ENCODE measurements around the gene KAT14.
"Not testable (repeated sequence)": the region's sequence is repeated elsewhere in the genome, so short reads cannot be mapped to it uniquely, and the experiment has no call there.

KAT14 gene

DNA sequence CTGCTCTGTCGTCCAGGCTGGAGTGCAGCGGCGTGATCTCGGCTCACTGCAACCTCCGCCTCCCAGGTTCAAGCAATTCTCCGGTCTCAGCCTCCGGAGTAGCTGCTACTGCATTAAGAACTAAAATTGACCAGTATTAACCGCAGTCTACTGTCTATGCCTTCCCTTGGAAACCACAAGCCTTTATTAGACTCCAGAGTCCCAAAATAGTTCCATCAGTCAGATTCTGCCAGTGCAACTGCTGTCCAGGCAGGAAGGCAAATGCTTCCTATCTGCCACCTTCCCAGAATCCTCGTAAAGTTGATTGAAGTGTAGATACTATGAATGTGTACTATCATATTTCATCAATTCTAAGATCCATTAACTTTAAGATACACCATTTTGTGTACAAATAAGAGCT is 16.7 kb downstream of the KAT14 start:
- no peak for DNase-seq (ENCODE audit: low read depth in 2 of 2)

DNA sequence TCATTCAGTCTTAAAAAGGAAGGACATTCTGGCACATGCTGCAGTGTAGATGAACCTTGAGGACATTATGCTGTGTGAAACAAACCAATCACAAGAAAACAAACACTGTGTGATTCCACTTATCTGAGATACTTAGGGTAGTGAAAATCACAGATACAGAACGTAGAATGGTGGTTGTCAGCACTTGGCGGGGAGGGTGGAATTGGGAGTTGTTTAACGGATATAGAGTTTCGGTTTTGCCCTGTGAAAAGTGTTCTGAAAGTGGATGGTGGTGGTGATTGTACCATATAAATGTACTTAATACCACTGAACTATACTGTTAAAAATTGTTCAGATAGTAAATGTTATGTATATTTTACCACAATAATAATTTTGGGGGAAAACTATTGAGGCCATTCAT is 18.4 kb downstream of the KAT14 start:
- DNase-seq (ENCODE audit: low read depth in 2 of 2) = no peak

DNA sequence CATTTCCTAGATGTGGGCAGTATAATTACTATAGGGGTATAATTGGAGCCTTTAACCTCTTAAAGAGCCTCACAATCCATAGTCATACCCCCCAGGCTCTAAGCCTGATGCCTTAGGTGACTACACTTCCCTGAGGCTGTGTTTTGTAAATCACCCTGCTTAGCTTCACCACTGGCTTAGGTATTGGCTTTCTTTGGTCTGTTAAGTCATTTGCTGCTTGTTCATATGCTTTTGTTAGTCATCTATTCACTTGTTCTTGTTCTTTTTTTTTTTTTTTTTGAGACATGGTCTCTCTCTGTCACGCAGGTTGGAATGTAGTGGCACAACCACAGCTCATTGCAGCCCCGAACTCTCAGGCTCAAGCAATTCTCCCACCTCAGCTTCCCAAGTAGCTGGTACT is 26.7 kb downstream of the KAT14 start:
- DNase-seq (ENCODE audit: low read depth in 2 of 2) = no peak

DNA sequence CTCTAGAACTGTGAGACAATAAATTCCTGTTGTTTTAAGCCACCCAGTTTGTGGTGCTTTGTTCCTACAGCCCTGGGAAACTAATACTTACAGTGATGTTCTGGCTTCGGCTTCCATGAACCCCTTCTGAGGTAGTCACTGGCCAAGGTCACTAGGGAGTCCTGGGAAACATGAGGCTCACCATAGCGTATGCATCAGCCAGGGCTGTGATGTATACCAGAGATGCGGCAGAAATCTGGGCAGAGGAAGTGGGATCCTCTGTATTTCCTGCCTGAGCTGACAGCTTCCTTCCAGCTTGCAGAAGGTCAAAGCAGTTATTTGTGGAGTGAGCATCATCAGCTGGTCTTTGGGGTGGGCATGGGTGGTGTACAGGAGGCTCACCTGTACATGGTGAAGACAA is 27.9 kb downstream of the KAT14 start:
- DNase-seq (ENCODE audit: low read depth in 2 of 2) = no peak

DNA sequence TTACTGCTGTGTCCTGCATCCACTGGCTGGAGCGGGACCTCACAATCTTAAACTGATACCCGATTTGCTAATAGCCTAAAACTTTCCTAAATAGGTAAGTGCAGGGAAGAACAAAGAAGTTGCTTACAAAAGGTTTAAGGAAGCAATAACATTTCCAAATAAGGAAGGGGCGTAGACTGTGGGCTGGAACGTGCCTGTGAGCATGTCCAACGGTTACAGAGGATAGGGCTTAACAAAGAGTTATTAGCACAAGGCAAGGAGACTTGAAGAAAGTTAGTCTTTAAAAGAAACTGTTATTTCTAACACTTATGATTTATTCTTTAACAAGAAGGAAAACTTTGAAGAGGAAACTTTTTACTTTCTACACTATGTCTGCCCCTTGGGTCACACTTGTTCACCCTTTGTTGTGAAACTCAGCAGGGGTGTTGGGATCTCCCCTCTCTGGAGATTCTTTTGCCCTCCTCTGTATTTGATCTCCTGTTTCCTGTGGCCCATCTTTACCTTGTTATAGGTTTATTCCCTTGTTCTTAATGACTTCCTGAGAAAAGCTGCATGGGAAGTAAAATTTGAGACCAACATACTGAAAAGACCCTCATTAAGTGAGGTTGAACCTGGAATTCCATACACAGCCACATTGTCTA is 28.7 kb downstream of the KAT14 start:
- DNase-seq (ENCODE audit: low read depth in 2 of 2) = no peak

DNA sequence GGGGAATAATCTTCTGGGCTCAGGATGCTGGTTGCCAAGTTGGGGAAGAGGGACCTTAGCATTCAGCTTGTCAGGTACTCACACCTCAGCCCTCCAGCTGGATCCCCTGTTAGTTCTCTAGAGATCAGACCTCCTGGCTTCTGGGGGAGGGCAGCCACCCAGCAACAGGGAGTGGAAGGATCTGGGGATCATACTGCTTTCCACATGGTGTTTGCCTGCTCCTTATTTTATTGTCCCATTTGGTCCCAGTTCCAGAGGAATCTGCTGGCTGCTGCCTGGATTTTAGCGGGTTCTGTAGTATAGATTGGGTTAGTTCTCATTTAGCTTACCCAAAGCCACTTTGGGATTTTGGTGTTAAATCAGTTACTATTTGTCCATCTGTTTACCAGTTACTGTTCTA is 29.3 kb downstream of the KAT14 start:
- DNase-seq (ENCODE audit: low read depth in 2 of 2) = no peak

DNA sequence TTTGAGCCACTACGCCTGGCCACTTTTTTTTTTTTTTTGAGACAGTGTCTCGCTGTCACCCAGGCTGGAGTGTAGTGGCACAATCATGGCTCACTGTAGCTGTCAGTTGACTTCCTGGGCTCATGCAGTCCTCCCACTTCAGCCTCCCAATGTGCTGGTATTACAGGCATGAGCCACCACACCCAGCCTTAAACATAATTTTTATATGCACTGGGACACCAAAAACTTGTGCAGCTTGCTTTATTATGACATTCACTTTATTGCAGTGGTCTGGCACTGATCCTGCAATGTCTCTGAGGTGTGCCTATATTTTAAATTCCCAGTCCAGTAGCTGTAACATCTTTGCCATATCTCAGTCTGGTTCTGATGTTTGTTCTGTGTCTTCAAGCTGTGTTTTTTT is 34.7 kb downstream of the KAT14 start:
- DNase-seq (ENCODE audit: low read depth in 2 of 2) = no peak

DNA sequence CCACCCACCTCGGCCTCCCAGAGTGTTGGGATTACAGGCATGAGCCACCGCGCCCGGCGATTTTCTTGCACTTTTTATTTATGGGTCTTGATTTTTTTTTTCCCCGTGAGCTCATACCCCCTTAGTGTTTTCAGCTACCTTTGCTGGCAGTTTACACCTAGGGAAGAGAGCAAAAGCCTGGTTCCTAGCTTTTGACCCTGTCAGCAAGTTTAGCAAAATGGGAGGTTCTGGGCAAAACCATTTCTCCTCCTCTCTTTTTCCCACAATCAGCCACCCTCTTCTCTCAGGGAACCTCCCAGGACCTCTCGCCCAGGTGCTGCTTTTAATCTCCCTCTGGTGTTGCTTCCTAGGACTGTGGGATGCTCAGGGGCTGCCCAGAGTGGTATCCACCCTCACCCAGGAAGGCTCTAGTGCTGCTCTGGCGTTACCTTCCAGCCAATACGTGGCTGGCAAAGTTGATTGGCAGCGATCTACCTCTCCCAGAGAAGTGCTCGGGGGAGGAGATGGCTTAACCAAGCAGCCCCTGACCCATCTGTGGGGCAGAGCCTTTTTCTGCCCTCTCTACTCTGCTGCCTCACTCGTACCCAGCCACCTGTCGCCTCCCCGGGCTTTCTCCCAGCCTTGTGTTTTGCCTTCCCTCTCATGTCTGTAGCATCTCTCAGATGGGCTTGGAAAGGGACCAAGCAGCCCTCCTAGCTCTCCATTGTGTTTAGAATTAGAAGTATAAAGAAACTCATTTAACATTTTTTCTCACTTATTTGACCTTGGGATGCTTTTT is 37.4 kb downstream of the KAT14 start:
- DNase-seq (ENCODE audit: low read depth in 2 of 2) = no peak

DNA sequence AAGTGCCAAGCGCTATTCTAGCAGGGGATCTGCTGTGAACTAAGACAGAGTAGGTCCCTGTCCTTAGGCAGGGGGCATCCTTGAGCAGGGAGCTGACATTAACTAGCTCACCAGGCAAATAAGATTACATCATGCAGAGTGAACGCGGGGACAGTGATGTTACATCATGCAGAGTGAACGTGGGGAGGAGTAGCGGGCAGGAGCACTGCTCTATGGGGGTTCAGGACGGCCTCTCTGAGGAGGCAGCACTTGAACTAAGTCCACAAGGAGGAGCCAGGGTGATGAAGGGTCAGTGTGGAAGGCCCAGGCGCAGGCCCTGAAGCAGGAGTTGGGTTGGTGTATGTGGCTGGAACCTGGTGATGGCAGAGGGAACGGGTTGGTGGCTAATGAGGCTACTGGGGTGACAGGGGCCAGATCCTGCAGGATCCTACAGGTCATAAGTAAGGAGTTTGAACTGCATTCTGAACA is 38.7 kb downstream of the KAT14 start:
- no peak for DNase-seq (ENCODE audit: low read depth in 2 of 2)

DNA sequence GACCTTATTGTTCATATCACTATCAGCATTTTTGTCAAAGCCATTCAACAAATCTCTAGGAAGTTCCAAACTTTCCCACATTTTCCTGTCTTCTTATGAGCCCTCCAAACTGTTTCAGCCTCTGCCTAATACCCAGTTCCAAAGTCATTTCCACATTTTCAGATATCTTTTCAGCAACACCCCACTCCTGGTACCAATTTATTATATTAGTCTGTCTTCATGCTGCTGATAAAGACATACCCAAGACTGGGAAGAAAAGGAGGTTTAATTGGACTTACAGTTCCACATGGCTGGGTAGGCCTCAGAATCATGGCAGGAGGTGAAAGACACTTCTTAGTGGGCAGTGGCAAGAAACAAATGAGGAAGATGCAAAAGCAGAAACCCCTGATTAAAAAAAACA is 42.7 kb downstream of the KAT14 start:
- not testable (repeated sequence) for DNase-seq (ENCODE audit: low read depth in 2 of 2)

DNA sequence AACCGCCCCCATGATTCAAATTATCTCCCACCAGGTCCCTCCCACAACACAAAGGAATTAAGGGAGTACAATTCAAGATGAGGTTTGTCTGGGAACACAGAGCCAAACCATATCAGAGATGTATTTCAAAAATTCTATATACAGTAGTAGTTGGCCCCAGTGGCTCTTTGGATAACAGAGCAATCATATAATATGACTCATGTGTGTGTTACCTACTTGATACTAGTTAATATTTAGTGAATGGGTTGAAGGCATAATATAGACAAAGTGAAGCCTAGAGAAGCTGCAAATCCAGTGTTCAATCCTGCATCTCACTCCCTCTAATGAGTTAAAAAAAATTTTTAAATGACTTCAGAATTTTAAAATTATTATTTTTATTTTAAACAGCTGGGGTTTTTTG is 43.2 kb downstream of the KAT14 start:
- no peak for DNase-seq (ENCODE audit: low read depth in 2 of 2)

DNA sequence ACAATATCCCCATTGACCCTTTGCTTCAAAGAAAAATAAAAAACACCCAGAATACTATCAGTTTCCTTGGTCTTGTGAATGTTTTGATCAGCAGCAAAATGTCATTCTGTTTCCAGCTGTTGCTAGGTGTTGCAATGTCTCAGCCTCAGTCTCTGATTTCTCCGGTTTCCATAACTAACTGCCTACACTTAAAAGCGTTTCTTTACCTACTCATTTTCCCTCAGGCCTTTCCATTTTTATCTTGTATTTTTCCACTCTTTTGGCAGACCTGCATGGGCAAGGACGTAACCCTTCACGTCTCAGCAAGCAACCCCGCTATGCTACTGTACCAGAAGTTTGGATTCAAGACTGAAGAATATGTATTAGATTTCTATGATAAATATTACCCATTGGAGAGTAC is 49.4 kb downstream of the KAT14 start:
- DNase-seq (ENCODE audit: low read depth in 2 of 2) = no peak

DNA sequence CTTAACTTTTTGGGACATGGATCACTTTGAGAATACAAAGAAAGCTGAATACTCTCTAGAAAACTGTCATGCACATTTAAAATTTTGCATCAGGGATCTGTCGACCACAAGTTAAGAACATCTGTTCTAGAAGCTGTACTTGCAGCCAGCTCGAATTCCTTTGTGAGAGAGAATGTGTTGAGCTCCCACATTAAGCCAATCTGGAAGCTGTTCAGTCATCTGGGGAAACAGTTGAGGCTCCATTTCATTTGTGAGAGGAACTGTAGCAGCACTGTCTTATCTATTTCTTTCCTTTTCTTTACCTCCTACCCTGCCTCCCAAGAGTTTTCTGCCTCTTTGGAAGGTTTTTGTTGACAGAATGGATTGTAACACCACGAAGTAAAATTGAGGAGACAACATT is 50.8 kb downstream of the KAT14 start:
- DNase-seq (ENCODE audit: low read depth in 2 of 2) = no peak

DNA sequence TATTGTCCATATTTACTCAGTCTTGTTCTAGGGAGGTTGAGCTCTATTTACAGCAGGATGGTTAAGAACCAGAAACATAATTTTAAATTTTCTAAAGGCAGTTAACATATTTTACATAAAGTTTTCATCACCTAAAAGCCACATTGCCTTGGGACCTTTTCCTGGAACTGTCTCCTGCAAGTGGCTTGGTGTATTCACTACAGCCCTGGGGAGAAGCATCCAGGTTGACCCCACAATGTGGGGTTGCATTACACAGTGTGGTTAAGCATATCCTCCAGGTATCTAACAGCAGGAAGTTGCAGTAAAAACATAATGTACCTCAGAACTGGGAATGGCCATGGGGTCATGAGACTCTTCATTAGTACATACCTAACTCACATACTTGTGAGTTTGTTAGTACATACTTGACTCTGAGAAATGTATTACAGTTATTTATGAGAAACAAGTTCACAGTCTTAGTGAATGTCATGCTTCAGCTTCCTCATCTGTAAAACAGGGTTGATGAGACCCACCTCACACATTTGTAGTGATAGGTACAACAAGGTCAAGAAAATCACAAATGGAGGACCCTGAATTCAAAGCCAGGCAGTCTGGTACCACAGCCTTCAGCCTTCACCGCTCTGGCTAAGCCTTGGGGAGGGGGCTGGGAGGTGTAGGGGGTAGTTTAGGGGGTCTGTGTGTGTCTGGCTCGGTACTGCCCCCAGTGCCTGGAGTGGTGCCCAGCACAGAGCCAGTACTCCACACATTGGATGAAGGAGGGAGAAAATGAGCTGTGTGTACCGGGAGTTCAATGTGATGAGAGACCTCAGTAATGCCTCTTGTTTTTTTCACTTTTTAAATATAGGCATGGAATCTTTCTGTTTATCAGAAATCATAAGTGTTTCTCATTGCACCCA is 52.9 kb downstream of the KAT14 start:
- DNase-seq (ENCODE audit: low read depth in 2 of 2) = no peak

DNA sequence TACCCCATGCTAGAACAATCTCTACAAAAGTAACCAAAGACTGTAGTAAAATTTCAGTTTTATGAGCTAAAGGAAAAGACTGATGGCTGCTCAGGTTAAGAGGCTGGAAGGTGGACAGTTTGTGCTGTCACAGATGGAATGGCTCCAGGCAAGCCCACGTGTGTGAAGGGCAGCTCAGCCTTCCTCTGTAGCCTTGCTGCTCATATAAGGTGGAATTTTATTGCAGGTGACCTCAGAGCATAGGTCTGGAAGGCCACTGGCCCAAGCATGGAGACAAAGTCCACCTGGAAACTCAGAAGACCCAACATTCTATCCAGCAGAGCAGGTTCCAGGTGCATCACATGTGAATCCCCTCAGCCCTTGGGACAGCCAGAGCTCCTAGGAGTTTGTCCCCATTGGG is 53.6 kb downstream of the KAT14 start:
- no peak for DNase-seq (ENCODE audit: low read depth in 2 of 2)

DNA sequence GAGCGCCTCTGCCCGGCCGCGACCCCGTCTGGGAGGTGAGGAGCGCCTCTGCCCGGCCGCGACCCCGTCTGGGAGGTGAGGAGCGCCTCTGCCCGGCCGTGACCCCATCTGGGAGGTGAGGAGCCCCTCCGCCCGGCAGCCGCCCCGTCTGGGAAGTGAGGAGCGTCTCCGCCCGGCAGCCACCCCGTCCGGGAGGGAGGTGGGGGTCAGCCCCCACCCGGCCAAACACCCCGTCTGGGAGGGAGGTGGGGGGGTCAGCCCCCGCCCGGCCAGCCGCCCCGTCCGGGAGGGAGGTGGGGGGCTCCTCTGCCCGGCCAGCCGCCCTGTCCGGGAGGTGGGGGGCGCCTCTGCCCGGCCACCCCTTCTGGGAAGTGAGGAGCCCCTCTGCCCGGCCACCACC is 56.8 kb downstream of the KAT14 start:
- not testable (repeated sequence) for DNase-seq (ENCODE audit: low read depth in 2 of 2)

DNA sequence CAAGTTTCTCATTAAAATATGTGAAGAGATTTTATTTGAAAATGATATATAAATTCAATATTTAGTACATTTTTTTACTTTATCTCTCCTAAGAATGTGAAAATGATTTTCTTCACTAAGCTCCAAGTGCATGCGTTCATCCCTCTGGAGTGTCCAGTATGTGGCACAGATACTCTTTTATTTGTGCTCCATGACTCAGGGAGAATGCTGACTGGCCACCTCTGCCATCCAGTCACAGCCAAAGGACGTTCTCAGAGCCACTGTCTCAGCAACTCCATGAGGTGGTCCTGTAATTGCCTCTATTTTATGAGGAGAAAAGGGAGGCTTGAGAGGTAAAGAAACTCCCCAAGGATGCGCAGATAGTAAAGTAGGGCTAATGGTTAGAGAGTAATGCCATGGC is 58.3 kb downstream of the KAT14 start:
- no peak for DNase-seq (ENCODE audit: low read depth in 2 of 2)

DNA sequence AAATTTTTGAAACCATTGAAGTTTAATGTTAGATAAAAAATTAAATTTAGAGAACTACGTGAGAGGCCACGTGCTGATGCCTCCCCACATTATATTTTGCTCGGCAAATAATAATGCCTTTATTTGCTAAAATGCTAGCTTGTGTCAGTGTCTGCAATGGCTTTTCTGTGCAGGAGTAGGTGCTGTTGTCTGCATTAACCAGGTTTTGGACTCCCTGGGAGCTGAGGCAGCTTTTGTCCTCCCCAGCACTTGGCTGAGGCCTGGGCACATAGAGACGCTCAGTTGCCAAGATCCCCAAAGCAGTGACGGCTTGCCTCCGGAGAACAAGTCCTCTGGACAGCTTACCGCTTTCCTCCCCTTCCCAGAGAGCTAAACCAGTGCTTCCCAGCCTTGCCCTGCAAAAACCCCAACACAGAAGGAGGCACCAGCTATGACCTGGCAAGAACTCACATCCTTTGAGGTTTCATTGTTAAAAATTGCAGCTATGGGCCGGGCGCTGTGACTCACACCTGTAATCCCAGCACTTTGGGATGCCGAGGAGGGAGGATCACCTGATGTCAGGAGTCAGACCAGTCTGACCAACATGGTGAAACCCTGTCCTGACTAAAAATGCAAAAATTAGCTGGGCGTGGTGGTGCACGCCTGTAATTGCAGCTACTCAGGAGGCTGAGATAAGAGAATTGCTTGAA is 59.9 kb downstream of the KAT14 start:
- DNase-seq (ENCODE audit: low read depth in 2 of 2) = no peak

DNA sequence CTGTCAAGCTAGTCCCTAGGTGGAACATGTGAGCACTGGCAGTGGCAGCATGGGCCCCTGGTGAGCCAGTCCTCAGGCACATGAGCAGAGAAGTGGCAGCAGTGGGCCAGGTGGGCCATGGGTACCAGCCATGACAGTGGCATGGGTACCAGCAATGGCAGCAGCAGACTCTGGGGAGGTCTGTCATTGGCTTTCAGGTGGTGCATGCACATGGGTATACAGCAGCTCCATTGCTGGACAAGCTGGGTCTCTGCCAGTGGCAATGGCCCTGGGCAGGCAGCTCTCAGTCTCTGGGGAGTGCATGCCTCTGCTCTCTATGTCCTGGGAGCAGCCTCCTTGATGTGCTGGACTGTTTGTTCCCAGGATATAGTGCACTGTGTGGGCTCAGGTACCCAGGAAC is 65.3 kb downstream of the KAT14 start:
- DNase-seq (ENCODE audit: low read depth in 2 of 2) = no peak

DNA sequence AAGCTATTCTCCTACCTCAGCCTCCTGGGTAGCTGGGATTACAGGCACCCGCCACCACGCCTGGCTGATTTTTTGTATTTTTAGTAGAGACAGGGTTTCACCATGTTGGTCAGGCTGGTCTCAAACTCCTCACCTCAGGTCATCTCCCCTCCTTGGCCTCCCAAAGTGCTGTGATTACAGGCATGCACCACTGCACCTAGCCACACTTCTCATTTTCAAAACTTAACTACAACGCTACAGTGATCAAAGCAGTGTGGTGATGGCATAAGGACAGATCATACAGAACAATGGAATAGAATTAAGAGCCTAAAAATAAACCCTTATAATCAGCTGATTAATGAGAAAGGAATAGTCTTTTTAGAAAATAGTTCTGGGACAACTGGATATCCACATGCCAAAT is 66.0 kb downstream of the KAT14 start:
- DNase-seq (ENCODE audit: low read depth in 2 of 2) = not testable (repeated sequence)

DNA sequence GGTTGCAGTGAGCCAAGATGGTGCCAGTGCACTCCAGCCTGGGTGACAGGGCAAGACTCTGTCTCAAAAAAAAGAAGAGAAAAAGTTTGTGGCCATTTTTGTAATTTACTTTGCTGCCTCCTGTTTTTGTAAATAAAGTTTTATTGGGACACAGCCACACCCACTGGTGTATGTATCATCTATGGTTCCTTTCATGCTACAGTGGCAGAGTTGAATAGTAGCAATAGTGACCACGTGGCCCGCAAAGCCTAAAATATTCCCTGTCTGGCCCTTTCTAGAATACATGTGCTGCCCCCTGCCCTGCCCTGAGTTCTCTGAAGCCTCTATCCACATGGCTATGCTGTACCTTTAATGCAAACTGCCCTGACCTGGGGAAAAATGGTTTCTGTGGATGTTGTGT is 75.3 kb downstream of the KAT14 start:
- DNase-seq (ENCODE audit: low read depth in 2 of 2) = no peak

DNA sequence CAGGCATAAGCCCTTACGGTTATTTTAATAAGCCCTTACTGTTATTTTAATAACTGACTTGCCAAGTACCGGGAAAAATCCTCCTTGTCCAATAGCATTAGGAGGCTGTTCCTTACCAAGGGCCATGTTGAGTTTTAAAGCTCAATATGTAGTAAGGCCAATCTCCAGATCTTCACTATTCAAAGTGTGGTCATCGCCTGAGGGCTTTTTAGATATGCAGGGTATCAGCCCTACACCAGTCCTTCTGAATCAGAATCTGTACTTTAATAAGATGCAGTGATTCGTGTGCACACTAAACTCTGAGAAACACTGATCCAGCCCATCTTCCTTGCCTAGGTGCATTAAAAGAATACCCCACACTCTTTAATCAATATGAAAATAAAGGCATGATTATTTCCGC is 77.9 kb downstream of the KAT14 start:
- no peak for DNase-seq (ENCODE audit: low read depth in 2 of 2)

Data from stimulated activated CD4-positive, alpha-beta T cell treated with anti-CD3 and anti-CD28 coated beads, Interleukin-12 subunit alpha, Interleukin-12 subunit beta, amount 100 ng/mL, for 24 hours (primary cell).